HUES48 (cell line): ENCODE data around the gene FBXO31.

ENCODE experiments used
- H3K27ac ChIP-seq: one replicate; pipeline ENCODE4 v1.7.0; 2013; ENCODE audit warnings: low read depth, low read length, inconsistent platforms
- H3K27me3 ChIP-seq: 2 replicates; pipeline ENCODE4 v1.6.1; 2013; ENCODE audit warnings: mild to moderate bottlenecking, low read length; ENCODE audit not compliant: control insufficient read depth, insufficient read depth
- H3K36me3 ChIP-seq: 2 replicates; pipeline ENCODE4 v1.6.1; 2013; ENCODE audit warnings: low read length; ENCODE audit not compliant: control insufficient read depth, insufficient read depth
- H3K4me1 ChIP-seq: 2 replicates; pipeline ENCODE4 v1.6.1; 2013; ENCODE audit warnings: mild to moderate bottlenecking, low read length; ENCODE audit not compliant: control insufficient read depth, insufficient read depth
- H3K4me3 ChIP-seq: 2 replicates; pipeline ENCODE4 v1.5.1; 2013; ENCODE audit warnings: mild to moderate bottlenecking, low read depth, low read length
- H3K9ac ChIP-seq: 2 replicates; pipeline ENCODE4 v1.6.1; 2013; ENCODE audit warnings: mild to moderate bottlenecking, low read depth, low read length, moderate library complexity
- H3K9me3 ChIP-seq: 2 replicates; pipeline ENCODE4 v1.6.1; 2013; ENCODE audit warnings: low read length; ENCODE audit not compliant: control insufficient read depth, insufficient read depth

The FBXO31 gene

DNA sequence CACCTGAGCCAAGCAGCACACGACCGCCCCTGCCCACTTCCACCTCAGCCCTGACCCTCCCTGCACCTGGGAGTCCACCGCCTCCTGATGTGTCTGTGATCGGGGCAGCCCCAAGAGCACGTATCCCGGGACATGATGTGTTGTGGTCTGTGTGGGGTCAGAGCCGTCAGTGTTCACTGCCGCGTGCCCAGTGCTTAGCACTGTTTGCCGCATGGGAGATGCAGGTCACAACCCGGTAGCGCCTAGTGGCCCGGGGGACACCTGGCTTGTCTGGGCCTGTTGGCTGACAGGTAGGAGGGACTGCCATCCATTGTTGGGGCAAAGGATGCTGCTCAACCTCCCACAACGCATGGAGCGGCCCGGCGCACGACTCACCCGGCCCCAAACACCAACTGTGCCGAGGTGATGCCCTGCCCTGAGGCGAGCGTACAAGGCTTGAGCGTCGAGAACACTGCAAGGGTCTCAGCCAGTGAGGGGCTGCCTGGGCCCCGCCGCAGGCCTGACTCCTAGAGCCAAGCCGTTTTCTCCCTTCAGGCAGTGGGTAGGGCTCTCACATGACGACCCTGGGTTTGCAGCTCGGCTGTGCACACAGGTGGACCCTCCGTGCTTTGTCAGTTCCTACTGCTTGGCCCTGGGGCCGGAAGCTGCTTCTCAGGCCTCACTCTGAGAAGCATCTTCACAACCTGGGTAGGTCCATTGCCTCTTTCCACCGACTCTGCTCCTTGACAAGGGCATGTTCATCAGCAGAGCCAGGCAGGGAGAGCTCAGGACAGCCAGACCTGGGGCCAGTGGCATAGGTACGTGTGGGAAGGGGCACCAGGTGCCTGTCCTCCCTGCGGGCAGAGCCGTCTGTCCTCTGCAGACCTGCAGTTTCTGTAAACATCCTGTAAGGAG, 60.5 kb downstream of the FBXO31 start:
- Histone ChIP-seq H3K36me3 (0 out of 2 replicates have a peak, but pooled peaks cover 2% of the 10 kb centered on the region), H3K4me3 (no peak overlapping the region), H3K4me1 (no peaks in the 10 kb centered on the region), H3K27me3 (no peaks in the 10 kb centered on the region), H3K9ac (no peak overlapping the region), H3K9me3 (no peaks in the 10 kb centered on the region), H3K27ac (no peak overlapping the region)

DNA sequence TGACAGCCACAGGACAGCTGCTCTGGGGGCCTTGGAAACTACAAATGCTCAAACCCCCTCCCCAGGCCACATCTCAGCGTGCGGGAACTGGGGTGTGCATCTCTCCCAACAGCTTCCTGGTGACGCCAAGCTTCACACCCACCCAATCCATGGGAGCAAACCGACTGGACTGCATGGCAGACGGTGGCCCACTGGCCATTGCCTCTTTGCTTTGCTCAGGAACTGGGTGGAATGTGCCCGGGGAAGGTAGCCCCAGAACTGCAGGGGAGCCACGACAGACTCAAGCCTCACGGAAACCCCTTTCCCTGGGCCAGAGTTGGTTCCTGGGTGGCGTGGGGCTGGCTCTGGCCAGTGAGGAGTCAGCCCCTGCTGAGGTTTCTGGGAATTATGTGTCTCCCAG, 61.2 kb downstream of the FBXO31 start:
- Histone ChIP-seq H3K27me3 (no peaks in the 10 kb centered on the region), H3K9ac (no peak overlapping the region), H3K27ac (no peak overlapping the region), H3K36me3 (no peaks in the 10 kb centered on the region), H3K4me1 (no peaks in the 10 kb centered on the region), H3K9me3 (no peaks in the 10 kb centered on the region), H3K4me3 (no peak overlapping the region)

DNA sequence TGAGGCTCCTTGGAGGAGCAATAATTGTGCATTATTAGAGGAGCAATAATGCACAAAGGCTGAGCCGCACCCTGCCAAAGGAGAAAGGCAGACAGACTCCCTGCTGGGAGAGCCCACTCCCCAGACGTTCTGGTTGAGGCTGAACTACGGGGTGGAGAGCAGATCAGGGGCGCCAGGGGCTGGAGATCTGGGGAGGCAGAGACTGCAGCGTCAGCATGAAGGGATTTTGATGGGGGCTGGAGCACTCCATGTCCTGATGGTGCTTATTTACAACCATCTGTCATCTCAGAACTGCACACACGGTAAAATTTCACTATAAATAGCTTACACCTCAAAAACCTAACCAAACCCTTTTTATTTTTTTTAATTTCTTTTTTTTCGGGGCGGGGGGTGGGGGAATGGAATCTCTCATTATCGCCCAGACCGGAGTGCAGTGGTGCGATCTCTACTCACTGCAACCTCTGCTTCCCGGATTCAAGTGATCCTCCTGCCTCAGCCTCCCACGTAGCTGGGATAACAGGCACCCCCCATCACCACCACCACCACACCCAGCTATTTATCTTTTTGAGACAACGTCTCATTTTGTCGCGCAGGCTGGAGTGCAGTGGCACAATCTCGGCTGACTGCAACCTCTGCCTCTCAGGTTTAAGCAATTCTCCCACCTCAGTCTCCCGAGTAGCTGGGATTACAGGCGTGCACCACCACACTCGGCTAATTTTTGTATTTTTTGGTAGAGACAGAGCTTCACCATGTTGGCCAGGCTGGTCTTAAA, 62.1 kb downstream of the FBXO31 start:
- H3K4me3 ChIP-seq = no peak overlapping the region
- no peaks in the 10 kb centered on the region for H3K27me3 ChIP-seq
- H3K9ac ChIP-seq = no peak overlapping the region
- H3K4me1 ChIP-seq = no peaks in the 10 kb centered on the region
- no peaks in the 10 kb centered on the region for H3K36me3 ChIP-seq
- no peak overlapping the region for H3K27ac ChIP-seq
- no peaks in the 10 kb centered on the region for H3K9me3 ChIP-seq

DNA sequence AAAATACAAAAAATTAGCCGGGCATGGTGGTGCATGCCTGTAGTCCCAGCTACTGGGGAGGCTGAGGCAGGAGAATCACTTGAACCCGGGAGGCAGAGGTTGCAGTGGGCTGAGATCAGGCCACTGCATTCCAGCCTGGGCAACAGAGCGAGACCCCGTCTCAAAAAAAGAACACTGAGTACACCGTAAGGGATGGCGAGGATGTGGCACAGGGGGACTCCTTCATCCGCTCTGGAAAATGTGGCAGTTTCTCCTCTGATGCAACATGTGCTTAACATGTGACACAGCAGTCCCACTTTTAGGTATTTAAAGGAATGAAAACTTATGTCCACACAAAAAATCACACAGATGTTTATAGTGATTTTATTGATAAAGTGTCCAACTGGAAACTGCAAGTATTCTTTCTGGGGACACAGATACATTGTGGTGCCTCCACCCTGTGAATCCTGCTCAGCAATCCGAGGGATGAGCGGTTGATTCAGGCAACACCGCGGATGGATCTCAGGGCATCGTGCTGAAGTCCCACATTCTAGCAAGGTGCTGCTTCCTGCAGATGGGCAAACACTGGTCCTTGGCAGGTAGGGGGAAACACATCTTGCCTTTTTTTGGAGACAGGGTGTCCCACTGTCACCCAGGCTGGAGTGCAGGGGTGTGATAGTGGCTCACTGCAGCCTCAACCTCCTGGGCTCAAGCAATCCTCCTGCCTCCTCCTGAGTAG, 62.9 kb downstream of the FBXO31 start:
- Histone ChIP-seq H3K36me3 (no peaks in the 10 kb centered on the region), H3K4me3 (no peak overlapping the region), H3K4me1 (no peaks in the 10 kb centered on the region), H3K9me3 (no peaks in the 10 kb centered on the region), H3K27ac (no peak overlapping the region), H3K27me3 (no peaks in the 10 kb centered on the region), H3K9ac (no peak overlapping the region)

DNA sequence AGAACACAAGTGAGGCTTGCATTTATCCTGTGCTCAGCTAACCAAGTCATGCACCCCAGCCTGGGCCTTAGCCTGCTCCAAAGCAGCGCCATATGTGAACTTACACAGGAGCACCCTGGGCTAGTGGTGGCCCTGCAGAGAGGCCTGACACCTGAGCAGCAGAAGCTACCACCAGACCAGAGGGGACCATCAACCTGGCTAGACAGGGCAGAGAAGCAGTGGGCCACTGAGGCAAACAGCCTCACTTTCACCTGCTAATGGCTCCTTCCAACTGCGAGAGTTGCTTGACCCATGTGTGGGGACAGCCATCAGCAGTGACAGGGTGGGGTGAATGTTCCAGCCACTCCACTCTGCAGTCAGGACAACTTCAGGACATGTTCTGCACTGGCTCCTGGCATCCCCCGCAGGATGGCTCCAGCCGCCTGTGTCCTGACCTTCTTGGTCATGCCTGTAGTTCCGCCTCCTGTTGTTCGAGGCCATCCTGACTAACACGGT, 63.5 kb downstream of the FBXO31 start:
- Histone ChIP-seq H3K9me3 (no peaks in the 10 kb centered on the region), H3K9ac (no peak overlapping the region), H3K4me1 (no peaks in the 10 kb centered on the region), H3K27ac (no peak overlapping the region), H3K27me3 (no peaks in the 10 kb centered on the region), H3K4me3 (no peak overlapping the region), H3K36me3 (no peaks in the 10 kb centered on the region)

DNA sequence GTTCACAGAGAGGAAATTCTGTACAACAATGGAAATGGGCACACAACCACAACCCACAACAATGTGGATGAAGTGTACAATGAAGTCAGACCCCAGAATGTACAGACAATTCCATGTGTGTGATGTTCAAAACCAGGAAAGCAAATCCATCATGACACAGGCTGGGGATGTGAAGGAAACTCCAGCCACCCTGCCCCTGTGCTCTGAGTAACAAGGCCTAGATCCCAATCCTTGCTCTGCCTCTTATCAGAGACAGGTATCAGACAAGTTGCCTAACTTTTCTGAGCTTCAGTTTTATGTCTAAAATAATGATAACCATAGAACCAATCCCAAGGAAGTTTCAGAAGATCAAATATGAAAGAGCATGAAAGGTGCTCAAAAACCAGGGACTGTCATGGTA, 64.6 kb downstream of the FBXO31 start:
- Histone ChIP-seq H3K27me3 (no peaks in the 10 kb centered on the region), H3K36me3 (no peaks in the 10 kb centered on the region), H3K9ac (no peak overlapping the region), H3K4me3 (no peak overlapping the region), H3K27ac (no peak overlapping the region), H3K9me3 (no peaks in the 10 kb centered on the region), H3K4me1 (no peaks in the 10 kb centered on the region)

DNA sequence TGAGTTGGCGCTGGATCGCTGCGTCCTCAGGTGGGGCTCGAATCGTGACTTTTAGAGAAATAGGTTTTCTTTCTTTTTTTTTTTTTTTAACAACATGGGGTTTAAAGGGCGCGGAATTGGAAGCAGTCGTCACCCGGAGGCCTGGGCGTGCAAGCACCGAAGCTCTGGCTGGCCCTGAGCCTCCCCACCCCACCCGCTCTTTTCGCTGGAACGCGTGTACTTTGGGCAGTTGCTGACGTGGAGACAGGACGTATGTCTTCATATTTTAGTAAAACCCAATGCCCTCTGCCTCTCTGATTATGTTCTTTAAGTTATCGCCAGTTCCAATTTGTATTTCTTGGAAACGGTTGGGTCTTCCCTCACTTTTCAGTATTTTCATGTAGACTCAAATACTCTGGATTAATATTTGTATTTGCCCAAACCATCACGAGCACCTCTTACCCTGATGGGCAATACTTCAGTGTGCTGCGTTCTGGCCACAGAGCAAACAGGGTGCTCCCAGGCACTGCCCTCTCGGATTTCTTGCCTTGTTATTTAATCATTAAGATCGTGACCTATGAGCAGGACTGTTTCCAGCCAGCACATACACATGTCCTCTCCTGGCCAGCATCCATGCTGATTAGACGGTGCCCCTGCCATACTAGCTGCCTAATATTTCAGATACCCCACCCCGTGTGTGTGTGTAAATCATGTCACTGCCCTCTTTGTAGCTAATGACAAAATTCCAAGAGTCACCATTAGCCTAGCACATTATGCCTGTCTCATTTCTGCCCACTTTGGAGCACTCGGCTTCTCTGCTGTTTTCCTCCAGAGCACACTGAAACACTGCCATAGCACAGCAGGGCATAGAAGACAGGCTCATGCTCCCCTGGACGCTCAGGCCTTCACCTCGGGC, 65.6 kb downstream of the FBXO31 start:
- no peaks in the 10 kb centered on the region for H3K27me3 ChIP-seq
- H3K27ac ChIP-seq = peak overlapping the region; percentile 95
- H3K9me3 ChIP-seq = no peaks in the 10 kb centered on the region
- peak overlapping the region; percentile 92 for H3K4me3 ChIP-seq
- peak overlapping the region; percentile 99 for H3K9ac ChIP-seq
- no peaks in the 10 kb centered on the region for H3K4me1 ChIP-seq
- H3K36me3 ChIP-seq = no peaks in the 10 kb centered on the region

DNA sequence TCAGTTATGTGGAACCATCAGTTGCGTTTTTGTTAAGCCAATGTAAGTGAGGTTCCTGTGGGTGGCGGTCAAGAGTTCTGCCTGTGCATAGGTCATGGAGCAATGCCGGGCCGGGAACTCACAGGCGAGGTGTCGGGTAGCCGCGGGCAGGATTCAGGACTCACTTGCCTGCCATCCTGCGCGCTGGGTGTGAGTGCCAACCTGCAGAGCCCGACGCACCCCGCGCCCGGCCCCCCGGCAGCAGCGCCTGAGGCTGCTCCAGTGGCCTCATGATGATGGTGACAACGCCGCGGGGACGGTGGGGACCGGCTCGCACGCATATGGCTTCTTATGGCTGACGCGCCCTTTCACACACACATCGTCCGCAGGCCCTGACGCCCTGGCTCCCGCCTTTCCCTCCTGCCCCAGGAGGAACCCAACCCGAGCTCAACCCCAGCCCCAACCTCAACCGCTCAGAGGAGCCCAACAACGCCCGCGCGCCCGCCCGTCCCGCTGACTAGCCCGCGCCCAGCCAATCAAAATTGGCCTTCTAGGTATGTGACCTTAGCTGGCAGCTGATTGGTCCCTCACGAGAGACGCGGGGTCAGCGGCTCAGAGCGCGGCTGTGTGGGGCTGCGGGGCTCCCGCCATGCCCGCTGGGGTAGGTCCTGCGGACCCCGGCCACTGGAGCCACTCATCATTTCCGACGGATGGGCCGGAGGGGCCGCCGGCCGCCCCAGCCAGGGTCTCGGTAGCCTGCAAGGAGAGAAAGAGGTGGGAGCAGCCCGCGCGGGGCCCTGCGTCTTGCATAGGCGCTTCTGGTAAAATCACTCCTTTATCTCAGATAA, 66.4 kb downstream of the FBXO31 start, which contains the start of gene C16orf95:
C16orf95 (minus strand) TSS at position 470 of the 827 bp plus-strand sequence; CDS start at position 320, 150 bp downstream.
- Histone ChIP-seq H3K27me3 (no peaks in the 10 kb centered on the region), H3K27ac (peak within 1 kb of the TSS; percentile 95), H3K9me3 (no peaks in the 10 kb centered on the region), H3K4me3 (peak within 1 kb of the TSS; percentile 92), H3K36me3 (no peaks in the 10 kb centered on the region), H3K4me1 (no peaks in the 10 kb centered on the region), H3K9ac (peak within 1 kb of the TSS; percentile 99)

DNA sequence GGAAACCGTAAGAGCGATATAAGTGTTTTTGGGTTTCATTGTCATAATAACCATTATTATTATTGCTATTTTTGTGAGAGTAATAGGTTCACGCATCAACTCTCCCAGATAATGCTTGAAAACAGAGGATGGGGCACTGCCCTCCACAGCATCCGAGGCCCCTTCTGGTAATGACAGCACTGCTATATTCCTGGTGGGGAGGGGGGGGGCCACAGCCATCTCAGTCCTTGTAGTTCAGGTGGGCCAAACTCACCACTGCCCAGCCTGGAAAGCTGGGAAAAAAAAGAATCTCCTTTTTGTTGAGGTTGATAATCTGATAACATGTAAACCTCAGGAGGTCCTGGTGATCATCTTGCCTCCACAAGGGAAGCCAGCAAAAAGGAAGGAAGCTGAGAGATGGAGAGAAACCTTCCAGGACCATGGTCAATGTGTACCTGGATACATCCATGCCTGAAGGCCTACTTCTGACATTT, 67.1 kb downstream of the FBXO31 start:
- Histone ChIP-seq H3K27ac (peak overlapping the region; percentile 95), H3K9me3 (no peaks in the 10 kb centered on the region), H3K4me1 (no peaks in the 10 kb centered on the region), H3K27me3 (no peaks in the 10 kb centered on the region), H3K4me3 (peak overlapping the region; percentile 92), H3K9ac (no peak overlapping the region), H3K36me3 (no peaks in the 10 kb centered on the region)
